ENCODE results near the gene ZFAND3.

ZFAND3 gene

GRCh38 chr6:37965964-37966676, 146.6 kb downstream of the ZFAND3 start:
- Histone ChIP-seq H3F3A (ENCODE audit: insufficient read depth, low read length) (no peaks in the 10 kb centered on the region), H3K4me3 (ENCODE audit: low read length) (no peak overlapping the region), H2AFZ (ENCODE audit: low read length) (no peak overlapping the region), H3K79me2 (ENCODE audit: low read length) (no peaks in the 10 kb centered on the region), H3K4me2 (ENCODE audit: low read depth, low read length) (no peak overlapping the region), H3K9me2 (replicated peaks; ENCODE audit: insufficient read depth, low read length) (no peaks in the 10 kb centered on the region), H3K27ac (ENCODE audit: low read length) (no peak overlapping the region), H3K4me1 (ENCODE audit: low read length) (no peaks in the 10 kb centered on the region), H4K20me1 (ENCODE audit: insufficient read depth, low read length) (no peaks in the 10 kb centered on the region), H3K9me3 (replicated peaks; ENCODE audit: insufficient read depth, low read length) (no peaks in the 10 kb centered on the region), H3K36me3 (replicated peaks; ENCODE audit: insufficient read depth, low read length) (no peaks in the 10 kb centered on the region), H3K27me3 (replicated peaks; ENCODE audit: insufficient read depth, low read length) (no peaks in the 10 kb centered on the region), H3K9ac (ENCODE audit: low read length) (no peak overlapping the region)
- no peak for TF ChIP-seq CTCF (IDR thresholded peaks at IDR 0.05; ENCODE audit: low read length)
- no peak for TF ChIP-seq EZH2 (optimal IDR thresholded peaks at IDR 0.05; ENCODE audit: low read depth, low read length)
- TF ChIP-seq EZH2phosphoT487 (IDR thresholded peaks at IDR 0.05; ENCODE audit: low read length) = no peak
- no peak for DNase-seq

- no peaks in the 10 kb centered on the region for H3K36me3 ChIP-seq (replicated peaks; ENCODE audit: insufficient read depth, low read length)
- H4K20me1 ChIP-seq (ENCODE audit: insufficient read depth, low read length) = no peaks in the 10 kb centered on the region
- H3K27ac ChIP-seq (ENCODE audit: low read length) = no peak overlapping the region
- no peaks in the 10 kb centered on the region for H3K4me1 ChIP-seq (ENCODE audit: low read length)
- H3K9me3 ChIP-seq (replicated peaks; ENCODE audit: insufficient read depth, low read length) = no peaks in the 10 kb centered on the region
- H3K4me2 ChIP-seq (ENCODE audit: low read depth, low read length) = no peak overlapping the region
- no peaks in the 10 kb centered on the region for H3F3A ChIP-seq (ENCODE audit: insufficient read depth, low read length)
- no peak overlapping the region for H3K9ac ChIP-seq (ENCODE audit: low read length)
- TF ChIP-seq EZH2 (optimal IDR thresholded peaks at IDR 0.05; ENCODE audit: low read depth, low read length) (no peak), CTCF (IDR thresholded peaks at IDR 0.05; ENCODE audit: low read length) (no peak), EZH2phosphoT487 (IDR thresholded peaks at IDR 0.05; ENCODE audit: low read length) (no peak)
- no peaks in the 10 kb centered on the region for H3K79me2 ChIP-seq (ENCODE audit: low read length)
- H3K9me2 ChIP-seq (replicated peaks; ENCODE audit: insufficient read depth, low read length) = no peaks in the 10 kb centered on the region
- no peaks in the 10 kb centered on the region for H3K27me3 ChIP-seq (replicated peaks; ENCODE audit: insufficient read depth, low read length)
- H3K4me3 ChIP-seq (ENCODE audit: low read length) = no peak overlapping the region
- DNase-seq = no peak
- no peak overlapping the region for H2AFZ ChIP-seq (ENCODE audit: low read length)
Observed at GRCh38 chr6:37966801-37967200, 147.3 kb downstream of the ZFAND3 start.

GRCh38 chr6:37967651-37968050, 148.1 kb downstream of the ZFAND3 start:
- Histone ChIP-seq H3K27ac (ENCODE audit: low read length) (no peak overlapping the region), H3F3A (ENCODE audit: insufficient read depth, low read length) (no peaks in the 10 kb centered on the region), H3K4me2 (ENCODE audit: low read depth, low read length) (no peak overlapping the region), H3K4me3 (ENCODE audit: low read length) (no peak overlapping the region), H3K4me1 (ENCODE audit: low read length) (no peaks in the 10 kb centered on the region), H3K9me2 (replicated peaks; ENCODE audit: insufficient read depth, low read length) (no peaks in the 10 kb centered on the region), H4K20me1 (ENCODE audit: insufficient read depth, low read length) (no peaks in the 10 kb centered on the region), H3K79me2 (ENCODE audit: low read length) (no peaks in the 10 kb centered on the region), H3K27me3 (replicated peaks; ENCODE audit: insufficient read depth, low read length) (no peaks in the 10 kb centered on the region), H3K36me3 (replicated peaks; ENCODE audit: insufficient read depth, low read length) (no peaks in the 10 kb centered on the region), H3K9ac (ENCODE audit: low read length) (no peak overlapping the region), H2AFZ (ENCODE audit: low read length) (no peak overlapping the region), H3K9me3 (replicated peaks; ENCODE audit: insufficient read depth, low read length) (no peaks in the 10 kb centered on the region)
- no peak for DNase-seq
- TF ChIP-seq EZH2 (optimal IDR thresholded peaks at IDR 0.05; ENCODE audit: low read depth, low read length) = no peak
- TF ChIP-seq EZH2phosphoT487 (IDR thresholded peaks at IDR 0.05; ENCODE audit: low read length) = no peak
- no peak for TF ChIP-seq CTCF (IDR thresholded peaks at IDR 0.05; ENCODE audit: low read length)
